Pulmonary artery endothelial cell (primary cell): Measurements from ENCODE around the gene PLTP. TPM values are rescaled to one million over a fixed set of nuclear protein-coding genes. Genes with fewer than 3 reads are reported as not detected.
"Not testable (repeated sequence)": the region's sequence is repeated elsewhere in the genome, so short reads cannot be mapped to it uniquely, and the experiment has no call there.

Experiments used
- DNase-seq: peaks from one replicate; pipeline ENCODE4 v3.0.0-alpha.2; 2011; ENCODE audit warnings: low read depth, low spot score
- total RNA-seq: library from RNA; depleted of rRNA; stranded (reverse); fragments of >200 nt; gene quantifications from 2 replicates; pipeline ENCODE4 v1.2.3, GENCODE V29; 2014

PLTP gene, protein sequence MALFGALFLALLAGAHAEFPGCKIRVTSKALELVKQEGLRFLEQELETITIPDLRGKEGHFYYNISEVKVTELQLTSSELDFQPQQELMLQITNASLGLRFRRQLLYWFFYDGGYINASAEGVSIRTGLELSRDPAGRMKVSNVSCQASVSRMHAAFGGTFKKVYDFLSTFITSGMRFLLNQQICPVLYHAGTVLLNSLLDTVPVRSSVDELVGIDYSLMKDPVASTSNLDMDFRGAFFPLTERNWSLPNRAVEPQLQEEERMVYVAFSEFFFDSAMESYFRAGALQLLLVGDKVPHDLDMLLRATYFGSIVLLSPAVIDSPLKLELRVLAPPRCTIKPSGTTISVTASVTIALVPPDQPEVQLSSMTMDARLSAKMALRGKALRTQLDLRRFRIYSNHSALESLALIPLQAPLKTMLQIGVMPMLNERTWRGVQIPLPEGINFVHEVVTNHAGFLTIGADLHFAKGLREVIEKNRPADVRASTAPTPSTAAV
- 14.9 and 19.7 TPM in 2 replicates for total RNA-seq

DNA sequence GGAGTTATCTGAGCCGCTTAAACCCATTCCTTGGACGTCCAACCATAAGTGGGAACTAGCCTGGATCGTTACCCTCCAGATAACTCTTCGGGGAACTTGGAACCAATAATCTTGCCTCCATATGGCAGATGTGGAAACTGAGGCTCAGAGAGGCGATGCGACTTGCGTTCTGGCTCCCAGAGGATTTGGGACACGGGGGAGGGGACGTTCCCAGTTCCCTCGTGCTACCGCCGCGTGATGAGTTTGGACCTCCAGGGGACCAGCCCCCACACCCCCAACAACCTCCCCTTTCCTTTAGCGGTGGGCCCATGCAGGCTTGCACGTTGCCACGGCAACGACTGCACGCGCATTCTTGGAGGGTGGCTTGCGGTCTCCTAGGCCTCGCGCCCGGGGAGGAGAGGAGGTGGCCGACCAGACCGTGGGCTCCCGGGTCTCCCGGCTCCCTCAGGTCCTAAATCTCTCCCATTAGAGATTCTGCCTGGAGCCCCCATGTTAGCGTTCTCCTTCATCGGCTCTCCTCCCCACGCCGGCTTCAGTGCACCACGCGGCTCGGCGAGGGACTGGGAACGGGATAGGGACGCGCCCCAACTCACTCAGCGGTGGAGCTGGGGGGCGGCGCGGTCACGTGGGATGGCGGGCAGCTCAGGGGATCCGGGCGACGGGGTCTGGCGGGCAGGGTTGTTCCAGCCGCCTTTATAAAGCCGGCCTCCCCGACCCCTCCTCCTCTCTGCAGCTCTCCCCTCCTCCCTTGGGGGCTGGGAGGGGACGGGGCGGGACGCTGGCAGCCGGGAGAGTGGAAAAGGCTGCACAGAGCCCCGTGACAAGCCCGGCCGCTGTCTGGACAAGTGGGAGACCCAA, at the start of gene PLTP:
PLTP (minus strand) TSS at position 670 of the 858 bp plus-strand sequence. CDS start 703 bp downstream, outside the sequence.
- DNase-seq, result no peak

DNA sequence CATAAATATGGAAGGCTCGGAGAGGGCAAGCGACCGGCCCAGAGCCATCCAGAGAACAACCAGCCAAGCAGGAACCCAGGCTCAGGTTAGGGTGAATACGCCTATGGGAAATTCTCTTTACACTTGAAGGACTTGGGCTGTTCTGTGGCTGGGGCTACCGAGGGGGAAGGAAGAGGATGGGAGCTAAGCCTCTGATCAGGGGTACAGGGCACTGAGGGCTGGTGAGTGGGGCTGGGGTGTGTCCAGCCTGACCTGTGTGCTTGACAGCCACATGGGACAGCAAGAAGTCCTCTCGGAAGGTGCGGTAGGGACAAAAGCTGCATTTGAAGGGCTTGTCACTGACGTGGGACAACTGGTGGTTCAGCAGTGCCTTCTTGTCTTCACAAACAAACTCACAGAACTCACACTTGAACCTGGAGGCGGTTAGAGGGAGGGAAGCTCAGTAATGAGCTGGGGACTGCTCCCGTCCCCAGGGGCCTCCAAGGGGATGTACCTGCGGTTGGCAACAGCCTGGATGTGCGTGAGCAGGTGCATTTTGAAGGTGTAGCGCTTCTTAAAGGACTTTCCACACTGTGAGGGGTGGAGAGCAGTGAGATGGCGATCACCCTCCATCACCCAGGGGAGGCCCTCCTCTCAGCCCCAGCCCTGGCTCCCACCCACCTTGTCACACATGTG, 48.1 kb upstream of the PLTP start:
- DNase-seq, result no peak

DNA sequence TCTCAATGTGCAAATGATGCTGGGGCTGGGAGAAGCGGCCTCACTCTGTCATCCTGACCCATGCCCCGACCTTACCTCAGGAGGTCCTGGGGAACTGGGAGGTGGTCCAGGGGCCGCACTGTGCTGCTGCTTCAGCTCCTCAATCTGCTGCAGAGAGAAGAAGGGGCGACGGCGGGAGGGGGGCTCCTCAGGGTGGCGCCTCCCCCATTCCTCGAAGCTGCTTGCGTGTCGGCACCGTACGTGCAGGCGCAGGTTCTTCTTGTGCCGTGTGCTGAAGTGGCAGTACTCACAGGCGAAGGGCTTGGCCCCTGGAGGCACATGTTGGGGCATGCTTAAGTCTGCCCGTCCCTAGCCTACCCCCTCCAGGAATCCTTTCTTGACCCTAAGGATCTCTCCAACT, 47.2 kb upstream of the PLTP start:
- no peak for DNase-seq

DNA sequence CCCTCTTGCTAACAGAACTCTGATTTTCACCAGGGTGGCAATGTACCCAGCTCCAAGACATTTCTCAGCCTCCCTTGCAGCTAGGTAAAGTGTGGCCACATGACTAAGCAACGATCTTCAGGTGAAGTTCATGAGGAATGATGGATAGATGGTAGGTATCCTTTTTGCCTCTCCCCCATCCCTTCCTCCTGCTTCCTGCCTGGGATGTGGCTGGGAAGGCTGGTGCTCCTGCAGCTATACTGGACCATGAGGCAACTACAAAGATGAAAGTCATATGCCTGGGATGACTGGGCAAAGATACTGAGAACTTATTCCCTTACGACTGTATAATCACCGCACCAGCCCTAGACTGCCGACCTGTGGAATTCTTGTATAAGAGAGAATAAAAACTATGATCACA, 46.6 kb upstream of the PLTP start:
- no peak for DNase-seq

DNA sequence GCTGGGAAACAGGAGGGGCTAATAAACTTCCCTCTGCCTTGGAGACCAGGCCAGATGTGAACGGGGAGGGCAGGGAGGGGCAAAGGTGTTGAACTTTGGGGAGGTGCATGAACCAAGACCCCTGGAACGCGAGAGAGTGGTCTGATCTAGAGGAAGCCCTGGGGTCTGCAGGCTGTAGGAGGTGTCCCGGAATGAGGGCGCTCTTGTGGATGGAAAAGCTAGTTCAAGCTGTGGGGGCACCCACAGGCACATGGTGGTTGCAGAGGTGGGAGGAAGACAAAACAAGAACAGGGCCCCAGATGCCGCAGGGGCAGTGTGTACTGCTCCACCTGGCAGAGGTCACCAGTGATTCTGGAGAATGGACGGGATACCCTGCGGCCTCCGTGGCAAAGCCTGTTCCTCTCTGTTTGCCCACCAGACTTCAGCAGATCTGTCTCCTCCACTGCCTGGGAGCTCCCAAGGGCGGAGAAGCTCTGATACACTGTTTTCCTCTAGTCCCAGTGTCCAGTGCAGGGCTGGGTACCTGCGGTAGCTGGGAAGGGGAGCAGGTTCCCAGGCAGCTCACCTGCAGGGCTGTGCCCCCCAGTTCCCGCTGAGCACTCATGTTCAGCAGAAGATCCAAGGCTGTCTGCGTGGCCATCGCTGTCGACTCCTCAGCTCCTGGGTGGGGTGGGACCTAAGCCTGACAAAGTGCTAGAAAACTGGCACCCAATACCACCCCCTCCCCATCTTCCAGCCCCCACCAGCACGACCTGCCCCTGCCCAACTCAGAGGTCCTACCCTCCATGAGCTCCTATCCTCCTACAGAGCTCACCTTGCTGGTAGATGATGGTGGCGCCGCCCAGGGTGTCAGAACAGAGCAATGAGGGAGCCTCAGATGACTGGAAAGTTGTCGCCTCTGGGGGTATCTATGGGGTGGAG, 45.3 kb upstream of the PLTP start:
- DNase-seq, result no peak

DNA sequence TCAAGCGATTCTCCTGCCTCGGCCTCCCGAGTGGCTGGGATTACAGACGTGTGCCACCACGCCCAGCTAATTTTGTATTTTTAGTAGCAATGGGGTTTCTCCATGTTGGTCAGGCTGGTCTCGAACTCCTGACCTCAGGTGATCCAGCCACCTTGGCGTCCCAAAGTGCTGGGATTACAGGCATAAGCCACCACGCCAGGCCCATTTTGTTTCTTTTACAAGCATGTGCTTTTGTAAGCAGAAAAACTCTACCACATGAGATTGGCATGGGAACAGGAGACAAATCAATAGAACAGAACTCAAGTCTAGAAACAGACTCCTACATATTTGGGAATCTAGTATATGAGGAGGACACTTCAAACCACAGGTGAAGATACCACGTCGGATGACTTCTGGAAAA, 44.4 kb upstream of the PLTP start:
- not testable (repeated sequence) for DNase-seq

DNA sequence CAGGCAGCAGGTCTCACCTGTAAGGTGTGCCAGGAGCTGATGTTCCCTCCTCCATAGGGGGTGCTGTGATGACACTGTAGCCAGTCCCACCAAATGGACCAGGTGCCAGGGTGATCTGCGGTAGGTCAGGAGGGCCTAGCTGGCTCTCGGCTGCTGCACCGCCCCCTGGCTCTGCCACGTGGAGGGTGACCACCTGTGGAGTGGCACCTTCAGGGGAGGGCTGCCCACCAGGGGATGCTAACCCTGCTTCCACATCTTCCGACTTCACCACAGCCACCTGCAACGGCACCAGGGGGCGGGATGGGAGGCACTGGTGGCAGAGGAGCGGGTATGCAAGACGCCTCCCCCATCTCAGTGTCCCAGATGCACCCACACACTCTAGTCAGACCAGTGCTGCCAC, 41.7 kb upstream of the PLTP start:
- DNase-seq, result no peak

DNA sequence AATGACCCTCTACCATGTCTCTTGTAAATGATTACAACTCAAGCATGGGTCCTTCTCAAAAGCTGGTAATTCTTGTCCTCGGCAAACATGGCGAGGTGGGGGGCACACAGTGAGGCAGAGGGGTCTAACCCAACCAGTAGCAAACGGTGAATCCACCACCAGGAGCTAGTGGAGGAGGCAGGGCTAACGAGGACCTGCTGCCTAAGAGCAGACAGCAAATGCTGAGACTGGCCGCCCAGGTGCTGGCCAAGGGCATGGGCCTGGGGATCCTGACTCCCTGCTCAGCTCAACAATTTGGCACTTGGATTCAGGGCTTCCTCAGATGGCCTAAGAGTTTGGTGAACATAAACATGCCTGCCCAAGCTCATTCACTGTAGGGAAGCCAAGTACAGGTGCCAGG, 40.9 kb upstream of the PLTP start:
- no peak for DNase-seq

DNA sequence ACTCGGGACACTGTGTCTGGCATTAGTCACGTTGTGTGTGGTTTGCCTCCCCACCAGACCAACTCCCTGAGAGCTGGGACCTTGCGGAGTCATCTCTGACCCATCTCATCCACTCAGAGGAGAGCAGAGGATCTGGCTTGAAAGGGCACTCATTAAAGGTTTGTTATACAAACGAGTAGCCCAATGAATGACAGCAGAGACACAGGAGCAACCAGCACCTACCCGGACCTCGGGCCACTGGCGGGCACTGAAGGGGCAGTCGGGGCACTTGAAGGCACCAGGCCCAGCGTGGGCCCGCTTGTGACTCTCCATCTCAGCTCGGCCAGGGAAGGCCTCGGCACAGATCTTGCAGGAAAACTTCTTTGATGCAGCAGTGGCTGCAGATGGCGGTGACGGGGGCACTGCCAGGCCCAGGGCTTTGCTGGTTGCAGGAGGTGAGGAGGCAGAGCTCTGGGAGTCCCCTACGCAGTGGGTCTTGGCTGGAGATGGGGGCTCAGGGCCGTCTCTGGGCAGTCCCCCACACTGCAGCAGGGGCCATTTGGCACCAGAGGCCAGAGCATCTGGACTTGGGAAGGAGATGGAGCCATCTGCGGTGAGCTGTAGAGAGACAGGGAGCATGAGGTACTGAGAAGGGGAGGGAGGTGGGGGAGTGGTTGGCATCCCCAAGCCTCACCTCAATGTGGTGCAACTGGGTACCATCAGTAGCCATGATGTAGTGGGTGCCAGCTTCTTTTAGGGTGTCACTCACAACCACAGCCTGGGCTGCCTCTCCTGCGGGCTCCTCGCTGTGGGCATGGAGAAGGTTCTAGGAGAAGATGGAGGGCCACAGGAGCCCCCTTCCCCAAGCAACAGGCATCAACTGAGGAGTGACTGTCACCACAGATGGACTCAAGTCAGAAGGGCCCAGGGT, 40.2 kb upstream of the PLTP start:
- no peak for DNase-seq

DNA sequence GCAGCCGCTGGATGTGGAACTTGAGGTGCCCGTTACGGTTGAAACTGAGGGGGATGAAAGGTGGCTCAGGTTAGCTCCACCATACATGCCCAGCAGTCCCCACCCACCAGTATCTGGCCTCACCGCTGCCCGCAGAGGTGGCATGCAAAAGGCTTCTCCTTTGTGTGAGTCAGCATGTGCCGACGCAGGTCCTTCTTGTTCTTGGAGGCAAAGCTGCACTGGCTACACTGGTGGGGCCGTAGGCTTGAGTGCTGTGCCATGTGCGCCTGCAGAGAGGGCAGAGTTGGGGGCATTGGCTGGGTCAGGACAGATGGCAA, 38.3 kb upstream of the PLTP start:
- no peak for DNase-seq

DNA sequence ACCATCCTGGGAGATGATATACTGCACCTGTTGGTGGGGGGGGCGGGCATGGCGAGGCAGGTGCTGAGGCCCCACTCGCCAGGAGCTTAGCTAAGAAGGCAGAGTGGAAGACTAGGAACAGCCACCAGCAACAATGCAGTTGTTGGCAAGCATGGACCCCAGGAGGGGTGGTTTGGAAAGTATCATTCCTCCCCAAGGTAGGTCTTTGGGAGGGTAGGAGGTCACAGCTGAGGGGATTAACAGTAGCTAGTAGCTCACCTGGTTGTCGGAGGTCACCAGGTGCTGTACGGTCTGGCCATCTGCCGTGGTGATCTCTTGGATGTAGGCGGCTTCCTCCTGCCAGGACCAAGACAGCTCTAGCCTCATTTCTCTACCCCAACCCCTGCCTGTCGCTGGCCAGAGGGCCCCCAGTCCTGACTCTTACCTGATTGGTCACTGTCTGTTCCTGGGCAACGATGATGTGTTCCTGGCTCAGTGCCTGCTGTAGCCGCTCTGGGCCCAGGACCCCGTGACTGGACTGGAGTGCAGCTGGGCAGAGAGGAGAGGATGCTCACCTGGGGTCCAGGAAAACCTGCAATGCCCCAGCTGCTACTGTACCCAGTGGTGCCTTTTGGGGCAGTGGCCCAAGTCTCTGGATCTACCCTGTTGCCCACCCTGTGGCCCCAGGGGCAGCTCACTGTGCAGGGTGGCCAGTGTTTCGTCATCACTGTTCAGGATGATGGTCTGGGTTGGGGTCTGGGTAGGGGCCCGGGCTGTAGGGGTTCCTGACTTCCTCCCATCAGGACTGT, 37.8 kb upstream of the PLTP start:
- no peak for DNase-seq

DNA sequence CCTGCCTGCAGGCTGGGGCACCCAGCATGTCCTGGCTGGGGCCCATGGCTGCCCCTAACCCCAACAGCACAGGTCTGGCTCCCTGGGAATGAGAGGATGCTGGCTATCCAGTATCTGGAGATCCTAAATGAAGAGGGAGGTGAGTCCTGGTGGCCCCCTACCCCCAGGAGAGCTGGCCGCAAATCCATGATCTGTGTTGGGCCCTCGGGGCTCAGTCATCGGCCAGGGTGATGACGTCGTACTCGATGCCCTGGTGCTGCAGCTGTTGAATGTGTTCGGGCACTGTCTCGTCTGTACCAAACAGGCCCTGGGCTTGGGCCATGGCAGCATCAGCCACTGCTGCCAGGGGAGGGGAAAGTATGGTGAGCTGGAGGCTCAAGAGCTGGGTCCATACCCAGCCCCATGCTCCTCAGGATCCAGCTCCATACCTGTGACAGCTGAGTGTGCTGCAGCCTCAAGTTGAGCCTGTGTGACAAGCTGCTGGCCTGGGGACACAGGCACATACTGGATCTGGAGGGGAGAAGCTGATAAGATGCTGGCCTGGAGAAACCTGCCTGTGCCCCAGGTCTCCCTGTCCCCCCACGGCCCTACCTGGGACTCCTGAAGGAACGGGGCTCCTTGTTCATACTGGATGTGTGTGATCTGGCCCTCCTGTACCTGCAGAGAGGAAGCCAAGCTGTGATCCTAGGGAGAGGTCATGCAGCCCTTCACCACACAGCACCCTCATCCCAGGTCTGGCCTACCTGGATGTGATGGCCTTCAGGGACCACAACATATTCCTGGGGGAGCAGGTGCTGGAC, 37.0 kb upstream of the PLTP start:
- no peak for DNase-seq

DNA sequence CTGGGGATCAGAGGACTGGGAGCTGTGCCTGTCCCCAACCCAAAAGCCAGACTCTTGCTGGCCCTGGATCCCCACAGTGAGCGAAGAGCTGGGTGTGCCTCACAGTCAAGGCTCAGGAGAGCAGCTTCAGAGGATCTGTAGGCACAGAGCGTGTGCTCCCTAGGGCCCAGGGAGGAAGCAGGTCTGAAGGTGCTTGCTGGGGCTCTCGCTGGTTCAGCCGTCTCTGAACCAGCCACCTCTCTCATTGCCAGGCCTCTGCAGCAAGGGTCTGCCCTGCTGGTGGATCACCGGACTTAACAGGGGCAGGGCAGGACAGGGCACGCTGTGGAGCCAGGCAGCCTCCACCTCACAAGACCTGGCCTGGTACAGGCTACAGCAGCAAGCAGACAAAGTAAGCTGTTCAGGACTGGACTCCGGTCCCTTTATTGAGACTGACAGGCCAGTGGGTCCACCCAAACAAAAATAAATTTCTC, 36.3 kb upstream of the PLTP start:
- DNase-seq, result no peak

DNA sequence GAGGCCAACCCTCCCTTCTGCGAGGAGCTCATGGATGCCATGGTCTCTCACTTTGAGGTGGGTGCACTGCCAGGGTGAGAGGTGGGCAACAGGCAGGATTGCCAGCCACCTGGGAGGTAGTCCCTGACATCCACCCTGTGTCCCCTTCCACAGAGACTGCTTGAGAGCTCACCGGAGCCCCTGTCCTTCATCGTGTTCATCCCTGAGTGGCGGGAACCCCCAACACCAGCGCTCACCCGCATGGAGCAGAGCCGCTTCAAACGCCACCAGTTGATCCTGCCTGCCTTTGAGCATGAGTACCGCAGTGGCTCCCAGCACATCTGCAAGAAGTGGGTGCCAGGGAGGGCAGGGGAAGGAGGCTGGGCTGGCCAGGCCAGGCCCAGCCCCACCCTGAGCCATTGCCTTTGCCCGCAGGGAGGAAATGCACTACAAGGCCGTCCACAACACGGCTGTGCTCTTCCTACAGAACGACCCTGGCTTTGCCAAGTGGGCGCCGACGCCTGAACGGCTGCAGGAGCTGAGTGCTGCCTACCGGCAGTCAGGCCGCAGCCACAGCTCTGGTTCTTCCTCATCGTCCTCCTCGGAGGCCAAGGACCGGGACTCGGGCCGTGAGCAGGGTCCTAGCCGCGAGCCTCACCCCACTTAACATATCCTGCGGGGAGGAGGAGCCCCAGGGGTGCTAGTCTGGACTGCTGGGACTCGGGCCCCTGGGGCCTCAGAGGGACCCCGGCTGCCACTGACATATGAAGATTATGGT, 35.3 kb upstream of the PLTP start:
- DNase-seq, result no peak

DNA sequence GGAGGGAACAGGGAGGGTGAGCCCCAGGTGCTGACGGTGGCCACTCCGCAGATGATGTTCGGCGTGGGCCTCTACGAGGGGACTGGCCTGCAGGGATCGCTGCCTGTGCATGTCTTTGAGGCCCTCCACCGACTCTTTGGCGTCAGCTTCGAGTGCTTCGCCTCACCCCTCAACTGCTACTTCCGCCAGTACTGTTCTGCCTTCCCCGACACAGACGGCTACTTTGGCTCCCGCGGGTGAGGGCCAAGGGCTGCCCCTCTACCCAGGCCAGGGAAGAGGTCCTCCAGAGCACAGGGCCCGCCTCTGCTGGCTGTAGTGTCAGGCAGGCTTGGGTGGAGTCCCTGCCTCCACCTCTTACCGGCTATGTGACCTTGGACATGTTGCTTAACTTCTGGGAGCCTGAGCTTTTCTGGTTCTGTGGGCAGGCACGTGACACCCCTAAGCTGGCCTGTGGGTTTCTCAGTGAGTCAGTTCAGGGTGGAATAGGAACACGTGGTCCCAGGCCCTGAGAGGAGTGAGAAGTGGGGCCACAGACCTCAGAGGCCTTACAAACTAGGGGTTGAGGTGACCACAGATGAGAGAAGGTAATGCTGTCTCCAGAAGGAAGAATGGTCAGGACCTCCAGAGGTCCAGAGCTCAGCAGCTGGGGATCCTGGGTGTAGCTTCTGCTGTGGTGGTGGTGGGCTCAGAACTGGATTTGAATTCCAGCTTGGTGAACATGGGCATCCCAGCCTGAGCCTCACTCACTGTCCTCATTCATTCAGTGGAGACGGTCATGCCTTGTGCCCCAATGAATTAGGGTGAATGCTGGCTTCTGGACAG, 34.4 kb upstream of the PLTP start:
- DNase-seq, result no peak

DNA sequence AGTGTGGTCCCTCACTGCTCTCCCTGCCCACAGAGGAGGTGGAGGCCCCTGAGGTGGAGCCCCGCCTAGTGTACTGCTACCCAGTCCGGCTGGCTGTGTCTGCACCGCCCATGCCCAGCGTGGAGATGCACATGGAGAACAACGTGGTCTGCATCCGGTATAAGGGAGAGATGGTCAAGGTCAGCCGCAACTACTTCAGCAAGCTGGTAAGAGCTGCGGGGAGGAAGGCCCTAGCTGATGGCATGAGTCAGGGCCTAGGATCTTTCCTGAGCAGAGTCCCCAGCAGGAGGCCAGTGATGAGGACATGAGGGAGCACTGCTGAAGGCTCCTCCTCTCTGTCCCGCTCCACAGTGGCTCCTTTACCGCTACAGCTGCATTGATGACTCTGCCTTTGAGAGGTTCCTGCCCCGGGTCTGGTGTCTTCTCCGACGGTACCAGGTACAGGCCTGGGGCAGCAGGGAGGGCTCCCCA, 33.8 kb upstream of the PLTP start:
- DNase-seq, result no peak
